ENCODE results near the gene FBXO31.

- TF ChIP-seq, protein P1, sequence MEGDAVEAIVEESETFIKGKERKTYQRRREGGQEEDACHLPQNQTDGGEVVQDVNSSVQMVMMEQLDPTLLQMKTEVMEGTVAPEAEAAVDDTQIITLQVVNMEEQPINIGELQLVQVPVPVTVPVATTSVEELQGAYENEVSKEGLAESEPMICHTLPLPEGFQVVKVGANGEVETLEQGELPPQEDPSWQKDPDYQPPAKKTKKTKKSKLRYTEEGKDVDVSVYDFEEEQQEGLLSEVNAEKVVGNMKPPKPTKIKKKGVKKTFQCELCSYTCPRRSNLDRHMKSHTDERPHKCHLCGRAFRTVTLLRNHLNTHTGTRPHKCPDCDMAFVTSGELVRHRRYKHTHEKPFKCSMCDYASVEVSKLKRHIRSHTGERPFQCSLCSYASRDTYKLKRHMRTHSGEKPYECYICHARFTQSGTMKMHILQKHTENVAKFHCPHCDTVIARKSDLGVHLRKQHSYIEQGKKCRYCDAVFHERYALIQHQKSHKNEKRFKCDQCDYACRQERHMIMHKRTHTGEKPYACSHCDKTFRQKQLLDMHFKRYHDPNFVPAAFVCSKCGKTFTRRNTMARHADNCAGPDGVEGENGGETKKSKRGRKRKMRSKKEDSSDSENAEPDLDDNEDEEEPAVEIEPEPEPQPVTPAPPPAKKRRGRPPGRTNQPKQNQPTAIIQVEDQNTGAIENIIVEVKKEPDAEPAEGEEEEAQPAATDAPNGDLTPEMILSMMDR (IDR thresholded peaks at IDR 0.05) = no peak
- TF ChIP-seq EZH2 (IDR thresholded peaks at IDR 0.05) = no peak
- TF ChIP-seq EZH2phosphoT487 (IDR thresholded peaks at IDR 0.05) = no peak
Observed at GRCh38 chr16:87382023-87382785, 1.4 kb downstream of the FBXO31 start.

Data from neural progenitor cell (in vitro differentiated cells).